Measurements from ENCODE around the gene ATP10A. TPM values are rescaled to one million over a fixed set of nuclear protein-coding genes. Genes with fewer than 3 reads are reported as not detected.

Gene ATP10A
- total RNA-seq, 1 experiment from 2014 or later = 0.02 TPM

- ChIA-PET CTCF (no interaction called here), RAD21 (ENCODE audit: low non-redundant PET in 1 of 2, low total read pairs in 2 of 2, uncharacterized antibody in 2 of 2, unreplicated experiment in 2 of 2) (no interaction called here), POLR2A (no interaction called here)
- Histone ChIP-seq H2AFZ (ENCODE audit: low read depth, low read length, poor library complexity, severe bottlenecking) (no peak overlapping the region), H4K20me1 (ENCODE audit: insufficient read depth) (no peaks in the 10 kb centered on the region), H3K79me2 (ENCODE audit: insufficient read depth, low read length) (no peaks in the 10 kb centered on the region), H3K9ac (ENCODE audit: low read length) (no peak overlapping the region), H3K9me2 (ENCODE audit: insufficient read depth) (no peaks in the 10 kb centered on the region), H3K4me1 (ENCODE audit: control insufficient read depth in 1 of 2, insufficient read depth in 2 of 2, low read length in 2 of 2) (no peaks in the 10 kb centered on the region), H3K27me3 (ENCODE audit: insufficient read depth, low read length) (no peaks in the 10 kb centered on the region), H3K27ac (ENCODE audit: low read depth, low read length) (no peak overlapping the region), H3K36me3 (ENCODE audit: control insufficient read depth in 1 of 2, insufficient read depth in 2 of 2, low read length in 2 of 2) (no peaks in the 10 kb centered on the region), H3K4me3 (replicated peaks in 1 of 2; ENCODE audit: low read depth in 1 of 2, low read length in 2 of 2) (no peak overlapping the region), H3K4me2 (ENCODE audit: low read length) (no peak overlapping the region), H3K9me3 (ENCODE audit: control insufficient read depth in 1 of 2, insufficient read depth in 1 of 2, low read depth in 1 of 2, low read length in 2 of 2) (peaks cover 11 to 49% of the 10 kb centered on the region in 2 experiments; a peak in 2 of 4 replicates)
- ATAC-seq = no peak
- no TSS peak for BruUV-seq (replicated peaks)
- intact Hi-C loops (cut with micrococcal nuclease) = no loop called here
- no peak for TF ChIP-seq SRF (IDR thresholded peaks at IDR 0.05; ENCODE audit: low read depth)
- TF ChIP-seq YY1 (IDR thresholded peaks at IDR 0.05; ENCODE audit: extremely low read depth, insufficient replicate concordance, low read depth, low read length) = no peak
- no peak for TF ChIP-seq JUND (IDR thresholded peaks at IDR 0.05)
- DNase-seq (ENCODE audit: low read depth, low spot score) = no peak
These were observed 60.1 kb downstream of the ATP10A start for GRCh38 chr15:25803036-25803435.

- H3K9me2 ChIP-seq (ENCODE audit: insufficient read depth) = no peaks in the 10 kb centered on the region
- no peak overlapping the region for H3K27ac ChIP-seq (ENCODE audit: low read depth, low read length)
- no peak for DNase-seq (ENCODE audit: low read depth, low spot score)
- no peak overlapping the region for H3K4me2 ChIP-seq (ENCODE audit: low read length)
- H3K9me3 ChIP-seq (ENCODE audit: control insufficient read depth in 1 of 2, insufficient read depth in 1 of 2, low read depth in 1 of 2, low read length in 2 of 2) = peaks cover 11 to 49% of the 10 kb centered on the region in 2 experiments; a peak in 2 of 4 replicates
- BruUV-seq (replicated peaks) = no TSS peak
- H3K79me2 ChIP-seq (ENCODE audit: insufficient read depth, low read length) = no peaks in the 10 kb centered on the region
- H3K36me3 ChIP-seq (ENCODE audit: control insufficient read depth in 1 of 2, insufficient read depth in 2 of 2, low read length in 2 of 2) = no peaks in the 10 kb centered on the region
- no peak overlapping the region for H3K9ac ChIP-seq (ENCODE audit: low read length)
- intact Hi-C loops (cut with micrococcal nuclease) = no loop called here
- H2AFZ ChIP-seq (ENCODE audit: low read depth, low read length, poor library complexity, severe bottlenecking) = no peak overlapping the region
- no peaks in the 10 kb centered on the region for H3K27me3 ChIP-seq (ENCODE audit: insufficient read depth, low read length)
- no peaks in the 10 kb centered on the region for H4K20me1 ChIP-seq (ENCODE audit: insufficient read depth)
- POLR2A ChIA-PET = no interaction called here
- no peaks in the 10 kb centered on the region for H3K4me1 ChIP-seq (ENCODE audit: control insufficient read depth in 1 of 2, insufficient read depth in 2 of 2, low read length in 2 of 2)
- ATAC-seq = no peak
- RAD21 ChIA-PET (ENCODE audit: low non-redundant PET in 1 of 2, low total read pairs in 2 of 2, uncharacterized antibody in 2 of 2, unreplicated experiment in 2 of 2) = no interaction called here
- H3K4me3 ChIP-seq (replicated peaks in 1 of 2; ENCODE audit: low read depth in 1 of 2, low read length in 2 of 2) = no peak overlapping the region
- CTCF ChIA-PET = no interaction called here
- TF ChIP-seq ZBTB33 (IDR thresholded peaks at IDR 0.05; ENCODE audit: extremely low read depth, insufficient replicate concordance, low read length) (no peak), ATF3 (IDR thresholded peaks at IDR 0.05) (no peak), EZH2phosphoT487 (IDR thresholded peaks at IDR 0.05; ENCODE audit: borderline replicate concordance) (no peak), EGR1 (IDR thresholded peaks at IDR 0.05; ENCODE audit: low read depth) (no peak), SIN3A (IDR thresholded peaks at IDR 0.05; ENCODE audit: low read depth) (no peak), ZFX (IDR thresholded peaks at IDR 0.05) (no peak), TCF7L2 (IDR thresholded peaks at IDR 0.05; ENCODE audit: borderline replicate concordance, extremely low read depth, insufficient read depth, insufficient read length) (no peak), REST (IDR thresholded peaks at IDR 0.05; ENCODE audit: low read depth) (no peak), CTCF (IDR thresholded peaks at IDR 0.05 in 2 of 3, conservative IDR thresholded peaks at IDR 0.05 in 1 of 3; ENCODE audit: borderline replicate concordance in 1 of 3, insufficient read depth in 1 of 3, low read depth in 2 of 3, low read length in 2 of 3) (no peak)
These were observed 60.8 kb downstream of the ATP10A start for GRCh38 chr15:25802285-25802830.
